CD4-positive, alpha-beta T cell treated with Interleukin-17A for 4 hours (primary cell): ENCODE measurements around the gene SDK1.
A peak's percentile ranks its signal among the peaks of the same experiment; 100 is the strongest.
"Not testable (repeated sequence)": the region's sequence is repeated elsewhere in the genome, so short reads cannot be mapped to it uniquely, and the experiment has no call there.

Source experiments
- DNase-seq: peaks from one replicate; pipeline ENCODE4 v3.0.0-alpha.2; 2020; ENCODE audit warnings: mixed read lengths

Gene SDK1

DNA sequence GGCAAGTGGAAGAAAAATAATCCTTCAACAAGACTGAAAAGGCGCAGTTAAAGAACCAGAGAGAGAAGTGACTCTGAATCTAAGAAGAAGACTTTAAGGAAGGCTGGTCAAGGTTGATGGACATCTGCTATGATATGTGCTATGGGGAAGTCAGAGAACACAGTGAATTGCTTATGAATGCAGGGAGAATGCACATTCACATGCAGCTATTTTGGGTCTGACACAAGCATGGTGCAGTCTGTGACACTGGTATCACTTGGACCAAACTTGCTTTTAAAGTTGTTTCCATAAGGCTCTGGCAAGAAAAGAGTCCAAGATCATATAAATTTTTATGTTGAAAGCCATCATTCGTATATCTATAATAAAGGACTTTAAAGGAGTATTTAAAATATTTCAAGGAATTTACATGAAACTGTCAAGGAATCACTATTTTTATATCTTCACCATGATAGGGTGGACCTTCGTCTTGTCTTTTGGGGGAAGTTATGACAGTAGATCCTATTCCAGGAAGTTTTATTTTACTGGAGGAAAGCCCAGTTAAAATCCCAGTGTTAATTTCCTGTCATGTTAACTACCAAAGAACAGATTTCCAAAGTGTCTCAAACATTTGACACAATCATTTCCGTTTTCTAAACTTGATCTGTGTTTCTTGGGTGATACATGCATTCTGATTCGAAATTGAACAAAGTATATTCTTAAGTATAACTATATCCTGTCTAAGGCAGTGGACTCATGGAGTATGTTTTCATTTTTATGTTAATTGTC is 239.6 kb downstream of the SDK1 start:
- DNase-seq: no peak

DNA sequence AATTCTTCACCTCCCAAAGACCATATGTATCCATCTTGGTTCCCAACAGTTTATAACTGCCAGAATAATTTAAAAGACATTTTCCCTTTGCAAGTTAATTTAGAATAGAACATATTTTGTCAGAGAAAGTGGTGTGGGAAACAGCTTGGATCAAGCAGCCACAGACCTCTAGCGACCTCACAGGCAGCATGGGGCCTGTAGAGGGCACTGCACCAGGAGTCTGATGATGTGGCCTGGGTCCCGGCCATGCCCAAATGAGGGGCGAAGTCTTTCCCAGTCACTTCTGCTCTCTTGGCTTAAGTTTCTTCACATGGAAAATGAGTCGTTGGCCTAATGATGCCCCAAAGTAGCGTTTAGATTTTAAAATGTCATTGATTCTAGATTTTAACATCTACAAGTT is 243.2 kb downstream of the SDK1 start:
- no peak for DNase-seq

DNA sequence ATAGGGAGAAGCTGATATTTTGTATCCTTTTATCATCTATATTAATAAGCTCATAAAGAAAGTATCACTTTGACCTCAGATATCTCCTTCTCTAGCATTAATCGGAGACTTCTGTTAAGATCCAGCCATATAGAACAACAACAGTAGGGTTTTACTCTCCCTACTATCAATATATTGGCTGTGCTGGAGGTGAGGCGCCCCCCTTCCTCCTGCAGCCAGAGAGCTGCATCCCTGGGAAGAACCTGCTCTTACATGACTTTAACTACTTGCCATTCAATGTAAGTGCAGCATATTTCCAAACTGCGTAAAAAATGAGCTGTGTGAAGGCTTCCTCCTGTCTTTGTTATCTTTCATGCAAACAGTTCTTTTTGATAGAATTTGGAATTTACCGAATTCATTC is 247.8 kb downstream of the SDK1 start:
- DNase-seq: no peak

DNA sequence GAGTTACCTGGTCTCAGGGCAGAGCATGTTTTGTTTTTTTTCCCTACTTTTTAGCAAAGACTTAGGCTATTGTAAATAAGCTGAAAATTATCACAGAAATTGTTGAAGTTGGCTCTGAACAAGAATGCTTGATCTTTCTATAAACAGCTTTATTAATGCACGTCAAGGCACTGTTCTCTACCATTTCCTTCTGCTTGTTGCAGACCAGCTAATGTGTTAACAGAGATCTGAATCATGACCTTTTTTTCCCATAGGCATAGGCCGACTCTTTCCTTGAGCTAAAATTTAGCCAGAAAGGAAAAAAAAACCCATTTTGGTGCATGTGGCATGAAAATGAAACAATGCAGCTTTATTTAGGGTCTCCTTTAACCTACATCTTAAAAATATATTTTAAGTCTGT is 248.5 kb downstream of the SDK1 start:
- no peak for DNase-seq

DNA sequence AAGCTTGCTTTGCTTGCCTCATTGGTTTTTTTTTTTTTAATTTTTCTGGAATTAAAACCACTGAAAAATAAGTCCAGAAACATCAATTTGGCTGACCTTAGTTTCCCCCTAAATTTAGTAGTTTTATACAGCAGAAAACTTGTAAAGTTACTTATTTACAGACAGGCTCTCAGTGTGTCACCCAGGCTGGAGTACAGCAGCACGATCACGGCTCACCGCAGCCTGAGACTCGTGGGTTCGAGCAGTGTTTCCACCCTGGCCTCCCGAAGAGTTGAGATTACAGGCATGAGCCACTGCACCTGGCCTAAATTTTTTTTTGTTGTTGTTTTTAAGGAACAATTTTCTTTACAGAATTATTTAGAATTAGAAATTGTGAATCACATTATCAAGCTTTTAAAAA is 250.5 kb downstream of the SDK1 start:
- no peak for DNase-seq

DNA sequence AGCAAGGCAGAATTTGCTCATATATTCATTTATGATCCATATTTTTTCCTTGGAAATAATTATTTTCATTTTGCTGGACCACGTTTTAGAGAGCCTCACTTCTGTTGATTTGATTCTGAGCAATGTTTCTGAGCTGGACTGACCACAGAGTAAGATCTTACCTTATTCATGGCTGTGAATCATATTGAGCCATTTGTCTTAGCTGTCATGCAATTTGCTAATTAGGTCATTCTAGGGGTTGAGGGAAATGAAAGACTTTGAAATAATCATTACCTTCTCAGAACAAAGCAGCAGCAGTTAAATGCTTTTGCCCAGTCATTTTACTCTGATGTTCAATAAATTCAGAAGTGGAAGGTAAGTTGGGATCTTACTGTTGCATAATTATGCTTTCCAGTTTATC is 251.4 kb downstream of the SDK1 start:
- DNase-seq: no peak

DNA sequence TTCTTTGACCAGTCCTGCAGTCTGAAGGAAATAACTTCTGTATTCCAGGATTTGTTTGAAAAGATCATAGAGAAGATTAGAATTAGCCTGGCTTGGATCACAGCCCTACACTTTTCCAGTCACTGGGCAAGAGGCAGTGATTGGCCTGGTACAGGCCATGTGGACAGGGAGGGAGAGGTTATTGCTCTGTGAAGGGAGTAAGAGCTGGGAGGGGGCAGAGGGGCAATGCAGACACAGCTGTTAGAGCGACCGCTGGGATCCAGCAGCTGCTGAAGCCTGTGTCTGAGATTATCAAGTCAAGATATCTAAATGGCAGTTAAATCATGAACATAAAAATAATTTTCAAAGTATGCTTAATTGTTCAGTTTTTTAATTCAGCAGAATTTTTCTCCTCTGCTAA is 257.3 kb downstream of the SDK1 start:
- DNase-seq: no peak

DNA sequence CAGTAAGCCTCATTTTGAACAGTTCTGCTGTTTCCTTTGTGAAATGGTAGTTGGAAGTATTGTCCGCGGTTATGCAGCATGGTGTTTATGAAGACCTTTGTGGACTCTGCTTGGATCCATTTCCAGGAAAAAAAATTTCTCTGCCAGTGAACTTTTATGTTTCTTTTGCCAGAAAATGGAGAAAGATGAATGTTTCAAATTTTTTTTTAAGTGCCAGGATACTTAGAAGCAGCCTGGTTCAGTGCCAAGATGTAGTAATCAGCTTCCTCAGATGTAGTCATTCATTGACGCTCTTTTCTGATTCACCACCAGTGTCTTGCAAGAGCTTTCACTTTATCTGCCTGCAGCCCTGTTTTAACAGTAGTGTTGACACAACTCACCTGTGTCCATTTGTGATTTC is 258.2 kb downstream of the SDK1 start:
- no peak for DNase-seq

DNA sequence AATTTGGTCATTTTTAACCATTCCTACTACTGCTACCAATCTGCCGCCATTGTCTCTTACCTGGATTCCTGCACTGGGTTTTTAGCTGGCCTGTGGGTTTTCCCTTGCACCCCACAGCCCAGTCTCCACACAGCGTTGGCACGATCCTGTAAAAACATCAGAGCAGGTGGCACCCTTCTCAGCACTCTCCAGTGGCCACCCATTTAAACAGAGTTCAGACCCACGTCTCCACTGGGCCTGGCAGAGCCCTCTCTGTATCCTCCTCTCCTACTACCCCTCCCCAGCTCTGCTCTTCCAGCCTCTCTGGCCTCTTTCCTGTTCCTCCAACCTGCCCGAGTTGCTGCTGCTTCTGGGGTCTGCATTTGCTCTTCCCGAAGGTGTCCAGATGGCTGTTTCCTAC is 259.4 kb downstream of the SDK1 start:
- DNase-seq: no peak

DNA sequence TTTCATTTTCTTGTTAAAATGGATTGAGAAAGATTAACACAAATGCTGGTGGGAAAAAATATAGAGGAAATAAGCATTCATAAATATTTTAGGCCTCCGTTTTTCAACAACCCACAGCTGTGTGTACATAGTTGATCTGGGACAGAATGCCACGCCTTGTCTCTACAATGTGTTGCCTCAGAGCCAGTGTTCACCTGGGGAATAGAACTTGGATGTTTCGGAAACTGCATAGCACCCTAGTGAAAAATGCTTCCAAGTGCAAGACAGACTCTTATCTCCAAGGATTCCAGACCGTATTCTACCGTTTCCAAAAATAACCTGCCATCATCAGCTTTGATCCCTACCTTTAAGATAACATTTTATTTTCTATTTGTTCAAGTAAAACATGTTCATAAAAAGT is 260.9 kb downstream of the SDK1 start:
- DNase-seq: no peak

DNA sequence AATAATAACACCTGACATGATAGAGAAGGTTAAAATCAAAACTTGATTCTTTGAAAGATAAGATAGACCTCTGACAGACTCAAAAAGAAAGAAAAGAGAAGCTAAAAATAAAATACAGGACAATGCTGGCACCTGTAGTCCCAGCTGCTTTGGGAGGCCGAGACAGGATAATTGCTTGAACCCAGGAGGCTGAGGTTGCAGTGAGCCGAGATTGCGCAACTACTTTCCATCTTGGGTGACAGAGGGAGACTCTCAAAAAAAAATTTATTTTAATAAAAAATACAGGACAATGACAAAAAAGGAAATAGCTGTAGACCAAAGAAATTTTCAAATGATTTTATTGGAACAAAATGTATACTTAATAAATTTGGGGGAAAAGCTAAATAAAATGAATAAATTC is 263.2 kb downstream of the SDK1 start:
- DNase-seq: no peak

DNA sequence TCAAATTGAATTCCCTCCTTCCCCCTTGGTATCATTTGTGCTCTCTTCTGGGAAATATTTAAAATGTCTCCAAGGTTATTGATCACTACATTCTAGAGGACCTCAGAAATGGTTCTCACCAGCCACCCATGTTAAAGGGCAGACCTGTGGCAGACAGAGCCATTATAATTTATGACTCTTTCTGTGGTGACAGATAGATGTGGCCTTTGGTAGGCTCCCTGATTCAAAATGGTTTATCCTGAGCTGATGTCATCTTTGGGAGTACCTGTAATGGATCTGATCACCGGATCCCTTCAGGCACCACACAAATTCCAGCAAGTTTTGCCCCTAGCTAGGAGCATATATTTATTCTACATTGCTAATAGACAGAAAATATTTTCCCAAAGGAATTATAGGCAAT is 267.5 kb downstream of the SDK1 start:
- no peak for DNase-seq

DNA sequence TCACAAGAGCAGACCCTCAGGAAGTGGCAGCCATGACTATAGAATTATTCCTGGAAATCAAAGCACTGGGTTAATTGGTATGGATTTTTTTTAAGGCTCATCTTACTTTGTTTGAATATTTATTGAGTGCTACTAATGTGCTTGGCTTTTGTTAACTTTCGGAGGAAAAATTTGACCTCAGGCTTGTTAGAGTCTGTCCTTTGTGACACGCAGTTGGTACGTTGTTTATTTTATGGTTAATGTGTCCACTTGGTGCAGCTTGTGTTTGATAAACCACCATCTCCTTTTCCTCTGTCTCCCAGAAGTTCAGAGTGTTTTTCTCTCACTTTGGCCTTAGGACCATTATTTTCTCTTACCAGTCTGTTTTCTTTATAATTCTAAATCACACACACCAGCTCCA is 268.6 kb downstream of the SDK1 start:
- DNase-seq: no peak

DNA sequence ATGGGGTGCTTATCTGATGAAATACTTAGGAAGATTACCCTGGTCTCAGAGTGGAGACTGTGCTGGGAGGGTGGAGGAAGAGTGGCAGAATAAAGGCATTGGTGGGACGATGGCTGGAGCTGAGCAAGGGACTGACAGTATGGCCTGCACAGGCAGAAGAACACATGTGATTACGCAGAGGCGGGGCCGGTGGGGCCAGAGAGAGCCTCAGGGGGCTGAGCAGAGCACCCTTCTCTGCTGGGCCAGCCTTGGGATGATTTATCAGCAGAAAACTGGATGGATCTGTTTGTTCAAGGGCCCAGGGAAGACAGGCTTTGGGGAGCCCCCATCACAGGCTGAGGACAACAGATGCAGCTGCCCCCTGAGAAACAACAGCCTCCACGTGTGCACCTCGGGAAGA is 272.1 kb downstream of the SDK1 start:
- no peak for DNase-seq

DNA sequence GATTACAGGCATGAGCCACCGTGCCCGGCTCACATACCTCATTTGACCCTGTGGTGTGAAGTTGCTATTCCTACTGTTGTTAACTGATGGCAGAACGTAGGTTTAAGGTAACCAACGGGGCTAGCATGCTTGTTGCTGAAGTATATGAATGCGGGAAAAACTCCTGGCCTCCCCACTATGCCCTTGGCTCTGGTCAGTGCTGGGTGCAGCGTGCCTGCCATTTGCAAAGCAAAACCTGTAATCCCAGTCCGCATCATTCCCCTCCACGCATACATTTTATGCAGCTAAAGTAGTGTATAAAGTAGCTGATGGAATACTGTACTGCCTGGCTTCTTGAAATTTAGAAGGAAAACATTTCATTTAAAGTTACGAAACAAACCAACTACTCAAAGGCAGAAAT is 273.3 kb downstream of the SDK1 start:
- DNase-seq: no peak

DNA sequence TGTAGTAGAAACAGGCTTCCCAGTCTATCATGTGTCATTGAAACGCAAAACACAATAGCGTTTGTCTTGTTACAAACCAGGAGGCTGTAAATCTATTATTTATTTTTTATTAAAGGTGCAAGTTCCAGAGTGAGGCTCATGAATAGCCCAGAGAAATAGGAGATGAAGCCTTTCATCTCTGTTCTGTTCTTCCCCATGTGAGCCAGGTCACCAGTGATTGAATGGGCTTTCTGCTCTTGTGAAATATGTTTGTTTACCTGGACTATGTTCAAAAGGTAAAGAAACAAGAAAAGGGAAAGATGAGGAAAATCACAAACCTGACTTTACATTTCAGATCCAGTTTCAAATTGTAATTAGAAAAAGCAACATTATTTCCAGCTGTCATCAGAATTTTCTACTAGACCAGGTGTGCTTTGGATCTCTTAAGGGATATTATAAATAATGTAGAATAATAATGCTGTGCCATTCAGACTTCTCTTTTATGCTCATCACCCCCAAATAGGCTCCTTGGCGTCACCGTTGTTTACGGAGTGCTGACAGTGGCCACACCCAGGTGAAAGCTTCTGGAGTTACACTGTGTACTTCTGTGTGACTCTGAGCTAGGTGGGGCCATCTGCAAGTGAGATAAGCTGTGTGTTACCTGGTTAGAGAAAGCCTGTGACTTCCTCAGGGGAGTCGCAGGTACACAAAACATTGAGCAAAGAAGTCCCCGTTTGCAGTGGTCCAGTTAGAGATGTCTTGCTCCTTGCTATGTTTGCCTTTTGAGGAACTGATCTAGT is 274.9 kb downstream of the SDK1 start:
- DNase-seq: no peak

DNA sequence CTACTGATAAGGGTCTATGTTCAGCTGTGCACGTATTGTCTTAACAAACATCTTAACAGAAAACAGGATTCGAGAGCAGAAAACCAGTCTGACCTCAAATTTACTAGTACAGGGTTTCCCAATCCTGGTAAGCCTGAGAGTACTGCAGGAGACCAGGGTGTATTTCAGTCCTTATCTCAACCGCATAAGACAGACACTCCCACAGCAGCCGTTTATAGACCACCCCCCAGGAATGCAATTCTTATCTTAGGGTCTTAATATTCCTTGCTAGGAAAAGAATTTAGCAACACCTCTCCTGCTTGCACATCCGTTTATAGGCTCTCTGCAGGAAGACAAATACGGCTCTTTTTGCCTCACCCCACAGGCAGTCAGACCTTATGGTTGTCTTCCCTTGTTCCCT is 277.3 kb downstream of the SDK1 start:
- DNase-seq: no peak

DNA sequence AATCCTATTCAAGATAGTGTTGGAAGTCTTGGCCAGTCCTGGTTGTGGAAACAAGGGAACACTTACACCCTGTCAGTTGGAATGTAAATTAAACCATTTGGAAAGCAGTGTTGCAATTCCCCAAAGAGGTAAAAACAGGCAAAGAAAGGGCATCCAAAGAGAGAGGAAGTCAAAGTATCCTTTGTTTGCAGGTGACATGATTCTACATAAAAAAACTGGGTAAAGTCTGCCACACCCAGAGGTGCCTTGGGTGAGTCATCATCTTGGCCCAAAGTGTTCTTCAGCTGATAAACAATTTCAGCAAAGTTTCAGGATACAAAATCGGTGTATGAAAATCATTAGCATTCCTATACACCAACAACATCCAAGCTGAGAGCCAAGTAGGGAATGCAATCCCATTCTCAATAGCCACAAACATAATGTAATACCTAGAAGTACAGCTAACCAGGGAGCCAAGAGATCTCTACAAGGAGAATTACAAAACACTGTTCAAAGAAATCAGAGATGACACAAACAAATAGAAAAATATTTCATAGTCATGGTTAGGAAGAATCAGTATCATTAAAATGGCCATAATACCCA is 278.7 kb downstream of the SDK1 start:
- no peak for DNase-seq

DNA sequence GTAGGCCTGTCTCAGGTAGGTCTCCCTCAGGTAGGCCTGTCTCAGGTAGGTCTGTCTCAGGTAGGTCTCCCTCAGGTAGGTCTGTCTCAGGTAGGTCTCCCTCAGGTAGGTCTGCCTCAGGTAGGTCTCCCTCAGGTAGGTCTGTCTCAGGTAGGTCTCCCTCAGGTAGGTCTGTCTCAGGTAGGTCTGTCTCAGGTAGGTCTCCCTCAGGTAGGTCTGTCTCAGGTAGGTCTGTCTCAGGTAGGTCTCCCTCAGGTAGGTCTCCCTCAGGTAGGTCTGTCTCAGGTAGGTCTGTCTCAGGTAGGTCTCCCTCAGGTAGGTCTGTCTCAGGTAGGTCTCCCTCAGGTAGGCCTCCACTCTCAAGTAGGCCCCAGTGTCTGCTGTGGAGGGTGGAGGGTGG is 281.1 kb downstream of the SDK1 start:
- not testable (repeated sequence) for DNase-seq

DNA sequence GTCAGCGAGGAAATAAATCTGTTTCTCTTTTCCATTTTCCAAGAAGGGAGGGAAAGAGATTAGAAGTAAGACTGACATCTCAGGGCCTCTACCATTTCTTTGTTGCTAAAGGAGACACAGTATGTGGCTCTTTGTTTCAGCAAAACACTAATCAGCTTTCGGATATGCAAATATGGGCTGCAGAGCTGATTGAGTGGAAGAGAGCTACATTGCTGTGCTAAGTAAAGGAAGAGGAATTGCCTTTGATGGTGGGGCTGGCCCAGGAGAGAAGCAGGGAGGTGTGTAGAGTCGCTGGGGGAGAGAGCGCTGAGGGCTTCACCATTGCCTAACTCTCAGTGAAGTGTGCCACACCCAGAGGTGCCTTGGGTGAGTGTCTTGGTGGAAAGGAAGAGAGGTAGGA is 284.8 kb downstream of the SDK1 start:
- DNase-seq: no peak

DNA sequence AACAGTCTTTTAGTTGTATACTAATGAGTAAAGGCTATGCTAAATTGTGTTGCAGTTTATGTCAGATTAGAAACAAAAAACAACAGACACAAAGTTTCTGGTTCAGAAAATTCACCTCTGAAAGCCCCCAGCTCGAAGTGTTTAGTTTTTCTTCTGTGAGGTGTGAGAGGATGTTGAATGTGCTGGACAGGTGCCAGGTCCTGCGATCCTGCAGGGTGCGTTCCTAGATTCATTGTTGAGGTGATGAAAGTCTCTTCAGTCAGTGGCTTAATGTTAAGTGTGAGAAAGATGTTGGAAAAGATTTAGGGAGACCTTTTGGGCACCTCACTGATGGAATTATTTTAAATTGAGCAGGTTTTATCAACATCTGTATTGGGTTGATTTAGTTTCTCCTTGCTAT is 287.3 kb downstream of the SDK1 start:
- DNase-seq: peak; percentile 7

DNA sequence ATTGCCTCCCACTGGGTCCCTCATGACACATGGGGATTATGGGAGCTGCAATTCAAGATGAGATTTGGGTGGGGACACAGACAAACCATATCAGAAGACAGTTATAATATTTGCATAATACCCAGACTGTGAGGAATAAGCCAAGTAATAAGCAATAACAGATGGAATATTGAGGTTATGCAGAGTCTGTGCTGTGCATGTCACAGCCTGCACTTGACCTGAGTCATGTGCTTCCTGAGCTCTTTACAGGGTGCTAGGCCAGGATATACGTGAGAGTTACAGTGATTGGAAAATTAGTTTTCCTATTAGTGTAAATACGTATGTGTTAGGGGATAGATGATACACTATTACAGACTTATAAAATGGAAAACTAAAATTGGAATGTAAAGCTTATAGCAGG is 288.7 kb downstream of the SDK1 start:
- DNase-seq: no peak

DNA sequence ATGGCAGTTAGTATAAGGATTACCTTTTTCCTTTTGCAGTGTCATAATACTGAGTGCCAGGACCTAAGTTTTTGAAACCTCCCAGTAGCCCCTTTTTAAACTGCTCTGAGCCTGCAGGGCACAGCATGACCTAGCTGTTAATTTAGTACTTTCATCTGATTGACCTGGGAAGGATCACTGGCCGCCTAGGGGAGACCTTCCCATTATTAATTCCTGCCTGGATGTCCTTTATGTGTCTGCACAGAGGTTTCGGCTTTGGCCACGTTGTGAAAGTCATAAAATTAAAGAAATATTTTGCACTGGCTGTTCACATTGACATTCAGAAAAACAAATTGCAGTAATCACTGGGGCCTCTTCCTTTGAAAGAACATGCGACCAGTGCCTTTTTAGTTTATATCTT is 290.2 kb downstream of the SDK1 start:
- no peak for DNase-seq

DNA sequence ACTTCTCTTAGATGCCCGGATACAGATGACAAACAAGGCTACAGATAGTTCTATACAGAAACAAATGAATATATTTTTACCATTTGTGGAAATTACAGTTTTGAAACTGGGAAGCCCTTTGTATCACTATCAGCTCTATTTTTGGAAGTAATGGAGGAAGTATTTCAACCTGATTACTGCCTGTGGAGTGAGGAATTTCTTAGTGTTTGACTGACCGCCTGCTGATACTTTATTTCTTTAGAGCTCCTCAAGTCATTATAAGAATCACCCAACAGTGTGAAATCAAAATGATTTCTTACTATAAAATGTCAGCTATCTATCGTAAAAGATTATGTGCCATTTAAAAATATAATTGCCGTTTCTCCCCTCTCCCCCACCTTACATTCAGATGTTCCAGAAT is 290.9 kb downstream of the SDK1 start:
- no peak for DNase-seq
